ENCODE results near the gene CLTC. TPM values are rescaled to one million over a fixed set of nuclear protein-coding genes. Genes with fewer than 3 reads are reported as not detected.

The CLTC gene
- total RNA-seq, 3 donors from 2014 or later (not counting 1 experiment from before 2014, with no cell fraction given) = 116 to 127 (median 117) TPM

GRCh38 chr17:59719526-59719925 lies 99.8 kb downstream of the CLTC start:
- intact Hi-C loops (cut with micrococcal nuclease) = no loop called here
- H3K27me3 ChIP-seq (ENCODE audit: control insufficient read depth, insufficient read depth, low read length) = no peaks in the 10 kb centered on the region
- Mint-ChIP-seq H3K27me3 (ENCODE audit: low read depth in 2 of 2) (no peaks in the 10 kb centered on the region), H3K4me3 (no peak overlapping the region), H3K9me3 (no peaks in the 10 kb centered on the region), H3K4me1 (peaks cover 39 to 40% of the 10 kb centered on the region in 2 donors), H3K36me3 (no peaks in the 10 kb centered on the region), H3K27ac (no peak overlapping the region)
- no peaks in the 10 kb centered on the region for H3K4me1 ChIP-seq (ENCODE audit: control insufficient read depth, insufficient read depth, low read length)
- ATAC-seq = no peak
- no peak overlapping the region for H3K4me3 ChIP-seq (ENCODE audit: low read length)
- no peaks in the 10 kb centered on the region for H3K9me3 ChIP-seq (ENCODE audit: control insufficient read depth, insufficient read depth, low read length)
- no peak for DNase-seq
- H3K36me3 ChIP-seq (ENCODE audit: control insufficient read depth, insufficient read depth, low read length) = no peaks in the 10 kb centered on the region
- no peak overlapping the region for H3K27ac ChIP-seq (ENCODE audit: low read length)
- TF ChIP-seq, protein P1, sequence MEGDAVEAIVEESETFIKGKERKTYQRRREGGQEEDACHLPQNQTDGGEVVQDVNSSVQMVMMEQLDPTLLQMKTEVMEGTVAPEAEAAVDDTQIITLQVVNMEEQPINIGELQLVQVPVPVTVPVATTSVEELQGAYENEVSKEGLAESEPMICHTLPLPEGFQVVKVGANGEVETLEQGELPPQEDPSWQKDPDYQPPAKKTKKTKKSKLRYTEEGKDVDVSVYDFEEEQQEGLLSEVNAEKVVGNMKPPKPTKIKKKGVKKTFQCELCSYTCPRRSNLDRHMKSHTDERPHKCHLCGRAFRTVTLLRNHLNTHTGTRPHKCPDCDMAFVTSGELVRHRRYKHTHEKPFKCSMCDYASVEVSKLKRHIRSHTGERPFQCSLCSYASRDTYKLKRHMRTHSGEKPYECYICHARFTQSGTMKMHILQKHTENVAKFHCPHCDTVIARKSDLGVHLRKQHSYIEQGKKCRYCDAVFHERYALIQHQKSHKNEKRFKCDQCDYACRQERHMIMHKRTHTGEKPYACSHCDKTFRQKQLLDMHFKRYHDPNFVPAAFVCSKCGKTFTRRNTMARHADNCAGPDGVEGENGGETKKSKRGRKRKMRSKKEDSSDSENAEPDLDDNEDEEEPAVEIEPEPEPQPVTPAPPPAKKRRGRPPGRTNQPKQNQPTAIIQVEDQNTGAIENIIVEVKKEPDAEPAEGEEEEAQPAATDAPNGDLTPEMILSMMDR (IDR thresholded peaks at IDR 0.05) = no peak

DNA sequence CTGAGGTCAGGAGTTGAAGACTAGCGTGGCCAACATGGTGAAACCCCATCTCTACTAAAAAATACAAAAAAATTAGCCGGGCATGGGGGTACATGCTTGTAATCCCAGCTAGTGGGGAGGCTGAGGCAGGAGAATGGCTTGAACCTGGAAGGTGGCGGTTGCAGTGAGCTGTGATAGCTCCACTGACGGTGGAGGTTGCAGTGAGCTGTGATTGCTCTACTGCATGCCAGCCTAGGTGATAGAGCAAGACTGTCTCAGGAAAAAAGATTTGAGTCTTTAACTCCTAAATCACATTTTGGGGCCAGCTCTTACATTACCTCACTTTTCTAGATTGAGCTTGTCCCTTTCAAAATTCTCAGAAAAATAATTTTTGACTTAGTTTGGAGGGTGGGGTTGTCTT lies 102.9 kb downstream of the CLTC start:
- TF ChIP-seq, protein P1 (IDR thresholded peaks at IDR 0.05) = no peak
- 96% methylated on average over 4 of the region's 4 CpGs for WGBS (ENCODE audit: insufficient coverage)
- no peak for DNase-seq
- Mint-ChIP-seq H3K9me3 (no peaks in the 10 kb centered on the region), H3K27me3 (ENCODE audit: low read depth in 2 of 2) (no peaks in the 10 kb centered on the region), H3K27ac (peak overlapping the region in 1 of 2 donors; percentile 8), H3K4me3 (no peak overlapping the region), H3K4me1 (peaks cover 38 to 44% of the 10 kb centered on the region in 2 donors), H3K36me3 (no peaks in the 10 kb centered on the region)
- Histone ChIP-seq H3K9me3 (ENCODE audit: control insufficient read depth, insufficient read depth, low read length) (no peaks in the 10 kb centered on the region), H3K27me3 (ENCODE audit: control insufficient read depth, insufficient read depth, low read length) (no peaks in the 10 kb centered on the region), H3K27ac (ENCODE audit: low read length) (no peak overlapping the region), H3K4me1 (ENCODE audit: control insufficient read depth, insufficient read depth, low read length) (no peaks in the 10 kb centered on the region), H3K4me3 (ENCODE audit: low read length) (no peak overlapping the region), H3K36me3 (ENCODE audit: control insufficient read depth, insufficient read depth, low read length) (no peaks in the 10 kb centered on the region)
- ATAC-seq = no peak
- intact Hi-C loops (cut with micrococcal nuclease) = no loop called here

- Histone ChIP-seq H3K27ac (ENCODE audit: low read length) (no peak overlapping the region), H3K9me3 (ENCODE audit: control insufficient read depth, insufficient read depth, low read length) (no peaks in the 10 kb centered on the region), H3K4me1 (ENCODE audit: control insufficient read depth, insufficient read depth, low read length) (no peaks in the 10 kb centered on the region), H3K4me3 (ENCODE audit: low read length) (no peak overlapping the region), H3K36me3 (ENCODE audit: control insufficient read depth, insufficient read depth, low read length) (no peaks in the 10 kb centered on the region), H3K27me3 (ENCODE audit: control insufficient read depth, insufficient read depth, low read length) (no peaks in the 10 kb centered on the region)
- Mint-ChIP-seq H3K27me3 (ENCODE audit: low read depth in 2 of 2) (no peaks in the 10 kb centered on the region), H3K4me3 (no peak overlapping the region), H3K4me1 (peaks cover 39 to 44% of the 10 kb centered on the region in 2 donors), H3K36me3 (no peaks in the 10 kb centered on the region), H3K9me3 (no peaks in the 10 kb centered on the region), H3K27ac (peak overlapping the region in 1 of 2 donors; percentile 8)
- intact Hi-C loops (cut with micrococcal nuclease) = no loop called here
- DNase-seq (no peak), ATAC-seq (no peak)
- 90% methylated on average over 1 of the region's 1 CpG for WGBS (ENCODE audit: insufficient coverage)
- TF ChIP-seq, protein P1 (IDR thresholded peaks at IDR 0.05) = no peak
These were observed 103.3 kb downstream of the CLTC start for GRCh38 chr17:59723041-59723440.

DNA sequence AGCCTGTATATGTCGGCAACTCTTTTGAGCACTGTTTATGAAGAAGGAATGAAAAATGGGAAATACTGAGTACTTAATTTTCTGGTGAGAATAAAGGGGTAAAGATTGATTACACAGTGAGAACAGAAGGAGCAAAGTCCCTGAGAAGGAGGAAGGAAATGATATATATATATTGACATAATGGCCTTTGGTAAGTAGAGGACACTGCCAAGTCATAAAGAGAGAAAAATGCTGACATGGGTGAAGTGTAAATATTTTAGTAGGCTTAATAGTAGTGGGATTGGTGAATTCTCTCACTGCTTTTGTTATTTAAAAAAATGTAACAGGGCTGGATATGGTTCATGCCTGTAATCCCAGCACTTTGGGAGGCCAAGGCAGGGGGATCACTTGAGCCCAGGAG lies 103.9 kb downstream of the CLTC start:
- TF ChIP-seq, protein P1 (IDR thresholded peaks at IDR 0.05) = no peak
- H3K4me1 Mint-ChIP-seq = peaks cover 36 to 40% of the 10 kb centered on the region in 2 donors
- H3K4me3 Mint-ChIP-seq = no peak overlapping the region
- H3K9me3 Mint-ChIP-seq = no peaks in the 10 kb centered on the region
- DNase-seq = no peak
- 96% methylated on average over 1 of the region's 1 CpG for WGBS (ENCODE audit: insufficient coverage)
- H3K27me3 Mint-ChIP-seq (ENCODE audit: low read depth in 2 of 2) = no peaks in the 10 kb centered on the region
- Histone ChIP-seq H3K36me3 (ENCODE audit: control insufficient read depth, insufficient read depth, low read length) (no peaks in the 10 kb centered on the region), H3K27ac (ENCODE audit: low read length) (no peak overlapping the region), H3K4me3 (ENCODE audit: low read length) (no peak overlapping the region), H3K4me1 (ENCODE audit: control insufficient read depth, insufficient read depth, low read length) (no peaks in the 10 kb centered on the region), H3K9me3 (ENCODE audit: control insufficient read depth, insufficient read depth, low read length) (no peaks in the 10 kb centered on the region), H3K27me3 (ENCODE audit: control insufficient read depth, insufficient read depth, low read length) (no peaks in the 10 kb centered on the region)
- ATAC-seq = no peak
- intact Hi-C loops (cut with micrococcal nuclease) = no loop called here
- peak overlapping the region in 1 of 2 donors; percentile 8 for H3K27ac Mint-ChIP-seq
- H3K36me3 Mint-ChIP-seq = no peaks in the 10 kb centered on the region

Measured in natural killer cell (primary cell).